Measurements from ENCODE around the gene ADAM29.
"Not testable (repeated sequence)": the region's sequence is repeated elsewhere in the genome, so short reads cannot be mapped to it uniquely, and the experiment has no call there.

ADAM29 gene

DNA sequence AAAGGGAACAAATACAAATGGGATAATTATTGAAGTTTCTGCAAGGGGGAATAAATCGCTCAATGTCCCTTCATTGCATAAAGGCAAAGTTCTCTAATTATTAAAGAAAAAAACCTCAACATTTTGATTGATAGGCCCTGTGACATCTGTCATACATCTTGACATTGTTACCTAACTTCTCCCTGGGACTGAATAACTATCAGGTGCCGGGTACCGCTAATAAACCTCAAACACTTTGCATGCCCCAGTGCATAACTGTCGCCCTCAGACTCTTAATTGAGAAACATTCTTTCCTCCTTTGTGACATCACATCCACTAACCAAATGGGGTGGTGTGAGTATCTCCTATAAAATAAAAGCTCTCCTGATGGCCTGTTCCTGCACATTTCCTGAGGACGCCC lies at the start of gene ADAM29:
ADAM29 (plus strand) TSS at position 301 of the 400 bp plus-strand sequence. CDS start 57,168 bp downstream, outside the sequence.
- DNase-seq: no peak

DNA sequence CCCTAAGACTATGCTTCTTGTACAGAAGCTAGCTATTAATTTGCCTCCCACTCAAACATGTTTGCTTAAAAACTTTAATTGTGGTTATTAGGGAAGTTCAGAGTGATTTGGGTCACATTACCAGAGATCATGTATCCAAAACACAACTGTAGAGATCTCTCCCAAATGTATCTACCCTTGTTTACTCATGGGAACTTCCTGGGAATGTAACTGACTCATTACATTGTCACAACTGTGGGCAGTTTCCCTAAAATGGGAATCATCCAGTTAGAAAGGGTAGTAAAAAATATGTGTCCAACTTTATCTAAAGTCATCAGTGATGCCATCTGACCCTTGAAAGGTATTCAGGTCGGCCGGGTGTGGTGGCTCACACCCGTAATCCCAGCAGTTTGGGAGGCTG lies 48.8 kb upstream of the ADAM29 start:
- no peak for DNase-seq

DNA sequence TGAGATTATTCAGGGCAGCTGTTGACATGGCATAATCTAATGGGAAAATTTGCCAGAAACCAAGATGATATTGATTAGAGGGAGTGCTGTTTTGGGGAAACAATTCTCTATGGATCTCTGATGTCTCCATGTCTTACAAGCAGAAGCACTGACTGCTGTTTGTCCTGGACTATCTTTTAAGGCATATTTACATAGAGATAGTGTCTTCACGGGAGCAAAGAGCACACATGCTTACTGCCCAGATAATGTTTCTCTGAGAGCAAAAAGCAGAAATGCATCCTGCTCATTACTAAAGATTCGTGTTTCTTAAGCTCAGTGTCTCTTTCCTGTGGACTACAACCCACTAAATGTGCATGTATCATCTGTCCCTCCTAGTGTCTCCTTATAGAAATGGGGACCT lies 47.8 kb upstream of the ADAM29 start:
- no peak for DNase-seq

DNA sequence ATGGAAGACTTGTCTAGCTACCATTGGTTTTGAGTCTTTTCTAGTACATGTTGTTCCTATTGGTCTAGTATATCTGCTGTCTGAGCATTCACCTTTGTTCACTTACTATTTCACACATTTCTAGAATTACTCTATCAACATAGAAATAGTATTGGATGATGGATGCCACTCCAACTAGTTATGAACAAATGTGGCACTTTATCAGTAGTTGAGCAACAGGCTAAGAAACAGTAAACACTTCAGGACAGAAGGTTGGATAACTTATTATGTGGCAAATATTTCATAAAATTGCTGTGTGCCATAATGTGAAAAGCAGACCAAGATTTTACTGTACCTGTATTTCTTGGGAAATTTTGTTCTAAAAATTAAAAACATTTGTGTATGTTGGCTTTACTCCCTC lies 46.8 kb upstream of the ADAM29 start:
- no peak for DNase-seq

DNA sequence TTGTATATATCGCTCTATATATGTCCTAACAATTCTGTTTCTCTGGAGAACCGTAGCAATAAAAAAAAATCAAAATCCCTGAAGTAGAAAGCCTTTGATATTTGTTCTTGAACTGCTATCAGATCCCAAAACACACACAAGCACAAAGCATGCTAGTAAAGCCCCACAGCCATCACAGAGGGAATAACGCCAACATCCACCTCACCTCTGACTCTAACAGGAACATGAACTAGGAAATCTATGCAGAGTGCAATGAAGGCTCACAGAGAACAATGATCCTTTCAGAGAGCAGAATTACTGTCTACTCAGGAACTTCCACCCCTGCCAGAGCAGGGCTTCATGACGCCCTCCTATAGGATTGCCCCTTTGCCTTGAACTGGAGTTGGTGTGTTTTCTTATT lies 45.0 kb upstream of the ADAM29 start:
- not testable (repeated sequence) for DNase-seq

DNA sequence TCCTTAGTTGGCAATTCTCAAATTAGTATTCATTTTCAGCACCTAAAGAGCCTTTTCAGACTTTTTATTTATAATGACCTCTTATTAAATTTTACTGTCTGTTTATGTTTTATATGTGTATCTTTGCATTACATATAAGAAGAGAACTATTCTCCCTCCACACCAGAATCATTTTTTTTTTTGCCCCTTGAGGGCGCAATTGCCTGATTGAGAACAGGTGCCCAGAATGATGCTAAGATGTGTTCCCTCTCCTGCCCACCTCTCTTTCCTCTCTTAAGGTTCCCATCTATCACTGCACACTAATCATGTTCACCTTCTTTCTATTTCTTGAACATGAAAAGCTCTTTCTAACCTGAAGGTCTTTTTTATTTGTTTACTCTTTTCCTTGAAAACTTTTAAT lies 44.2 kb upstream of the ADAM29 start:
- no peak for DNase-seq

DNA sequence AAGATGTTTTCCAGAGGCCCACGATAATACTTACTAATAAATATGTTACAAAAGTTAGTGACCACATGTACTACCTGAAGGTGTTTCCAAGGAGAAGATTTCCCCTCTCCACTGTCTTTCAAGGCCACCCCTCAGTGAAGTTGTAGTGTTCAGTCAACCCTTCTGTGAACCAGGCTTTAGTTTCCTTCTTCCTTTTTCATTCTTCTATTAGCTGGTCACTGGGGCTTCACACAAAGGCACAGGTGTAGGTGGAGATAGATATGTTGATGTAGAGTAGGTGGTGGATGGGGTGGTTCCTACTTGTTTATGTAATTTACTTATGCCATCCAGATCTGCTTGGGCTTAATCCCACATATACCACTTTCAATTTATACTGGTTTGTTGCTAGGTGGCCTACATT lies 43.3 kb upstream of the ADAM29 start:
- DNase-seq: no peak

DNA sequence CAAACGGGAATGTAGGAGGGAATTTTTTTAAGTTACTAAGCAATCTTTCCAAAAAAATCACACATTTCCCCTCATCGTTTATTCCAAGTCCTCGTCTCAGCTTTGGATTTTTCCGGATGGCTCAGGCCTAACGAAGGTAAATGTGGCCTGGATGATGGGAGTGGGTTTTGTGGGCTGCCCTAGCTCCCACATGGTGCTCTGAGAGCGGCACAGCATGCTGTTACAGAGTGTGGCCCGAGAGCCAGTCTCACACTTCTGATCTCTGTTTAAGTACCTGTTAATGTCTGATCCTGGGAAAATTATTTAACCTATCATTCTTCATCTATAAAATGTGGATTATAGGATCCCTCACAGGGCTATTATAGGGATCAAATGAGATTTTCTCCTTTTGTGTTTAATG lies 38.2 kb upstream of the ADAM29 start:
- no peak for DNase-seq

DNA sequence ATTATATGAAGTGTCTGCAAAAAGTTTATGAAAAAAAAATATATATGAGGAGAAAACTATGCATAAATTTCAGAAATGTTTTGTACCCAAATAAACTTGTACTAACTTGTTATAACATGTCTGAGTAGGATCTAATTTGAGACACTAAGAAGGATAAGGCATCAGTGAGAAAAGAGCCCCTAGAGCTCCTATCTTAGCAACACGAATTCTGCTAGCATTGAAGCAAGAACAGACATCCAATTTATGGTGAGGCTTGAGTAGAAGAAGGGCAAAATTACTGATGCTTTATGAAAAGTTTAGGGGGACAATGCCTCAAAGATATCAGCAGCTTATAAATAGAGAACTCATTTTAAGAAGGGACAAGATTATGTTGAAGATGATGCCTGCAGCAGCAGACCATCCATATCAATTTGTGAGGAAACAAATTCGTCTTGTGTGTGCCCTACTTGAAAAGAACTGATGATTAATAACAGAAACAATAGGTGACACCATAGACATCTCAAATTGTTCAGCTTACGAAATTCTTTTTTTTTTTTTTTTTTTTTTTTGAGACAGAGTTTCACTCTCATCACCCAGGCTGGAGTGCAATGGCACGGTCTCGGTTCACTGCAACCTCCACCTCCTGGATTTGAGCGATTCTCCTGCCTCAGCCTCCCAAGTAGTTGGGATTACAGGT lies 35.7 kb upstream of the ADAM29 start:
- no peak for DNase-seq

DNA sequence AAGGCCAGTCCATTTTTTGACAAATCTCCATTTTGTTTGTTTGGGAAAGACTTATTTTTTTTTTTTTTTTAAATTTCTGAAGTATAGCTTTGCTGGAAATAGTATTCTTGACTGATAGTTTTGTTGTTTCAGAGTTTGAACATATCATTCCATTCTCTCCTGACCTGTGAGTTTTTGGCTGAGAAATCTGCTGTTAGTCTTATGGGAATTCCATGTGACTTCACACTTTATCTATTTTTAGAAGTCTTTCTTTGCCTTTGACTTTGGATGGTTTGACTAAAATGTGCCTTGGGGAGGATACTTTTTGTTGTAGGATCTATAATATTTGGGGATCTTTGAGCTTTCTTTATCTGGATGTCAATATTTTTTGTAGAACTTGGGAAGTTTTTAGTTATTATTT lies 10.7 kb upstream of the ADAM29 start:
- no peak for DNase-seq

DNA sequence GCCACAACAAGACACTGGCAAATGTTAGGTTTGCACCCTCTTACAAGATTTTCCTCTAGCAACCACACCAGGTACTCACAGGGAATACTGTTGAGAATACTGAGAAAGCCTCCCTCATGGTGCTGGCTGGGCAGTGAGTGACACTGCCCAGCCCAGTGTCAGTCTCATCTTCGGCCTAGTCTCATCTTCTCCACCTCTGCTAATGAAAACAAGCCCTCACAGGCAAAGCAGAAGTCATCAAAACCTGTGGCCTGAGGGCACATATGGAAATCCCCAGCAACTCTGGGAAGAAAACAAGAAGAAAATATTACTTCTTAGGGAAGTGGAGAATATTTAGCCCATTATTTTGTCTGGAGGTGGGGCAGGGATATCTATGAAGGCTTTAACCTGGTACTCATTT lies 7.9 kb upstream of the ADAM29 start:
- no peak for DNase-seq

DNA sequence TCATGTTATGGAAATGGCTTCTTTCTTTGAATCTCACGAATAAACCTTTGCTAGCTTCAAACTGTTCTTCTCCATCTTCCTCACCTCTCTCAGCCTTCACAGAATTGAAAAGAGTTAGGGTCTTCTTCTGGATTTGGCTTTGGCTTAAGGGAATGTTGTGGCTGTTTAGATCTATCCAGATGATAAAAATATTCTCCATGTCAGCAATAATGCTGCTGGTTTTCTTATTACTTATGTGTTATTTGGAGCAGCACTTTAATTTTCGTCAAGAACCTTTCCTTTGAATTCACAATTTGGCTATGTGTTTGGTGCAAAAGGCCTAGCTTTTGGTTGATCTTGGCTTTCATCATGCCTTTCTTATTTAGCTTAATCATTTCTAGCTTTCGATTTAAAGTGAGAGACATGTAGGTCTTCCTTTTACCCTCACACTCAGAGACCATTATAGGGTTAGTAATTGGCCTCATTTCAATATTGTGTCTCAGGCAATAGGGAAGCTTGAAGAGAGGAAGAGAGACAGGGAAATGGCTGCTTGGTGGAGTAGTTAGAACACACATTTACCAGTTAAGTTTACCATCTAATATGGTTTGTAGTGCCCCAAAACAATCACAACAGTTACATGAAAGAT lies 5.1 kb upstream of the ADAM29 start:
- DNase-seq: no peak

DNA sequence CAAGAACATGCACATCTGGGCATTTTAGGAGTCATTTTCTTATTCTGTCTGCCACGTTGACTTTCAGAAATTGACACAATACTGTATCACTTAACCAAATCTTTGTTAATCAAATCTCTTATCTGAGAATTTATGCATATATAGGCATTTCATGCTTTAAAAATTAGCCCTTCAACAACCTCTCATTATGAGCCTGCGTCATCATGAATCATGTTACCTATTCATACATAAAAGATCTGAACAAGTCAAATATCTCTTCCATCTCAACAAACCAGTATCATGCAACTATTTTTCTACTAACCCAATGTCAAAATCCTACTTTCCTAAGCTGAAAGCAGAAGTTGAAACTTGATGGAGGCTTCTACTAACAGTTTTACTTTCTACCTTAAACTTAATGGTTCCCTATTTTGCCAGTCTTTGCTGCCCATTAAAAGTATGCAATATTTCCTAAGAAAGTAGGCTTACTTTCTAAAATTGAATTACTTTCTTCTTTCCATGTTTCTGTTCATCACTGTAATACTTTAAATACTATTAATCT lies 1.8 kb downstream of the ADAM29 start:
- DNase-seq: no peak

DNA sequence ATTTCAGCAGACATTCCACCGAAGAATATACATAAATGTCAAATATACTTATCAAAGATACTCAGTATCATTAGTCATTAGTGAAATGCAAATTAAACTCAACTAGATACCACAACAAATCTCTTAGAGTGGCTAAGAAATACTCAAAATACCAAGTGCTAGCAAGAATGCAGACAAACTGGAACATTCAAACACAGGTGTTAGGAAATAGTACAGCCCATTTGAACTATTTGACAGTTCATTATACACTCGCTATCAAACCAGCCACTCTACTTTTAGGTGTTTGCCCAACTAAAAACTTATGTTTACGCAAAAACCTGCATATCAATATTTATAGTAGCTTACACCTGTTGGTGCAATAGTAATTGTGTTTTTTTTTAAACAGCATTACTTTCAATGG lies 8.8 kb downstream of the ADAM29 start:
- DNase-seq: no peak

DNA sequence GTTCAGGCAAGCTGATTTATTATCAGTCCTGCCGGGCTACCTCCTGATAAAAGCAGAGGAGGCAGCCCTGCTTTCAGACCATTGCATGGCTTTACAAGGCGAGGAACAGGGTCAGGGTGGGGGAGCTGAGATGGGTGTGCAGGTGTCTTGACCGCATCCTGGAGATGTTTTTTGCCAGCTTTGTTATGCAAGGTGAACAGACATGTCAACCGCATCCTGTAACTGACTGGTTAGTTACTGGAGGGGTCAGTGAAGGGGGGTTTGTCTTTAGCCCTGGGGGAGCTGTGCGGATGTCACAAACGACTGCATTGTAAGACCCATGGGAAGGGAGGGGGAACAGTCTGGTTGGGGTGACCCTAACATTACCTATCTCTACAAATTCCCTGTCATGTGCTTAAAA lies 10.0 kb downstream of the ADAM29 start:
- DNase-seq: no peak

DNA sequence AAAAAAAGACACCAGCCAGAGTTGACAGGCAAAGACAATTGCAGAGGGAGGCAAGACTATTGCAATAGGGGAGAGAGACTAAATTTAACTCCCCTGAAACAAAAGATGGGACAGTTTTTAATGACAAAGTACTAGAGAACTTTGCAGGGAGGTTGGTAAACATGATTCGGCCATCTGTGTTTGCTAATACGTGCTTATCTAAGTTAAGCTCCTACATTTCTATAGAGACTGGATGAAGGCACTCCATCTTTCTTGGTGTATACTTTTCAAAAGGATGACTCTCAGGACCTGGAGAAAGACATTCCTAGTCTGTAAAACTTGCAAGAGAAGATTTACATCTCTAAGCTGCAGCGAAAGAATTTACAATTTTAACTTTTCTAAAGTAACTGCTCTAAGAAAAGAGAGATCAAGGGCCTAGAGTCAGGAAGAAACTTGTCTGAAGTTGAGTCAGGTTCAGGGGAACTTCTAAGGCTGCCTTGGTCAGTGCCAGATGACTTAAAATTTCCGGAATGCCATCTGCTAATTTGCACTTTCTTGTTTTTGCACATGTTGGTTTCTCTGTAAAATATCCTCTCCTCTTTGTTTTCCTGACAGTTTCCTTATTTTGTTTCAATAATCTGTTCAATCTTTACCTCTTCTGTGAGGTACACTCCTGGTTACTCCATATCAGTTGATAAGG lies 10.6 kb downstream of the ADAM29 start:
- DNase-seq: no peak

DNA sequence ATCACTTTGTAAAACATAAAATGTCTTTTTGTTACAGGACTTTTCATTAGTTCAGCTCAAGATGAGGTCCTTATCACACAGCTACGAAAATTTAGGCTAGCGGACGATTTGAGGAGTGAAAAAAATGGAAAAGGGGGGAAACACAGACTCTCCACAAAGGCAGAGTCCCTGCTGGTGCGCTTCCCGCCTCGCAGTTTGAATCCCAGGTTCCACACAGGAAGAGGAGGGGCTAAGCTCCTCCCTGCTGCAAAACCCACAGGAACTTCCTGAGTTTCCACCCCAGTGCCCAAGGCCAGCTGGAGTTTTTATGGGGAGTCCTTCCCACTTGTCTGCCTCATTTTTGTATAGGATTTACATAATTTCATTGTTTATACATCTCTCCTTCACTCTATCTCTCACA lies 11.2 kb downstream of the ADAM29 start:
- DNase-seq: no peak

DNA sequence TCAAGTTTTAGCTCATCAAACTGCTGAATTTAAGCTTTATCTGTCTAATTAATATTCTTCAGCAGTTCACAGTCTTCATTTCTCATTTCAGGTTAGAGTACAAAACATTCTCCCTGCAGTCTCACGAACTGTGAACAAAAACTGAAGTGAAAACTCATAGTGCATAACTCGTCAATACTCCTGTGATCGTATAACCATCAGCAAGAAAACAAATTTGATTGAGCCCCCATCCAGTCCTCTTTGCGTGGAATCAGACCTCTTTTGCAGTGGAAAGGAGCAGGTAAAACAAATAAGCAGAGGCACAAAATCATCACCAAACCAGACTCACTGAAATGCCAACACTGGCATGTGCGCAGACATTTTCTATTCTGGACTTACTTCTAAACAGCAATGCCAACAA lies 12.7 kb downstream of the ADAM29 start:
- no peak for DNase-seq

DNA sequence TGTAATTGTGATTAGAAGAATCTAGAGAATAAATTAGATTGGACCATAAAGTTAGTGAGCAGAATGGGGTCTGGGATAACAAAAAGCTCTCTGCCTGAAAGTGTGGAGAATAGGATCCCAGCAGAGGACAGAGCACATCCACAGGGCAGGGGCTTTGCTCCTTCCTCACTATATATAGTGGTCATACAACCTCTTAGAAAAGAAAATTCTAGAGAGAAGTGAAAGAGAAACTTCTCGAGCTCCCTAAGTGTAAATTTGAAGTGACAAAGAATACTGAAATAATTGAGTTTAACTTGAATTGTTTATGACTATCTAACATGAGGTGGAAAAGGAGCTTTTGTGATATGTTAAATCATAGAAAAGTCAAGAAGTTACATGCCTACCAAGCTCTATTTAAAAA lies 14.9 kb downstream of the ADAM29 start:
- DNase-seq: no peak

DNA sequence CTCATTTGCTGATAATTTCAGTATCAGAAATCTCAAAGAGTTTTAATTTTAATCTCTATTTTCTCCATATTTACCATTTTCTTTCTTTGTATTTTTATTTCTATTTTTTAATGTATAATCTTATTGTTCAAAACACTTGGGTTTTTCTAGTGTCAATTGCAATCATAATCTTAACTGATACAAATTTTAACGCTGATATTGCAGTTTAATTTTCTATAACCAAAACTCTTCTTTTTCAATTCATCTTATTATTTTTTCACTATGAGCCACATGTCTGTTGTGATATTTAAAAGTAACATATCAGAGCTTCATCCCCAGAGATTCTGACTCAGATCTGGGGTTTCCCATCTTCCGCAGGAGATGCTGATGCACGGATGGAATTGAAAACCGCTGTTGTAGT lies 16.2 kb downstream of the ADAM29 start:
- DNase-seq: no peak

DNA sequence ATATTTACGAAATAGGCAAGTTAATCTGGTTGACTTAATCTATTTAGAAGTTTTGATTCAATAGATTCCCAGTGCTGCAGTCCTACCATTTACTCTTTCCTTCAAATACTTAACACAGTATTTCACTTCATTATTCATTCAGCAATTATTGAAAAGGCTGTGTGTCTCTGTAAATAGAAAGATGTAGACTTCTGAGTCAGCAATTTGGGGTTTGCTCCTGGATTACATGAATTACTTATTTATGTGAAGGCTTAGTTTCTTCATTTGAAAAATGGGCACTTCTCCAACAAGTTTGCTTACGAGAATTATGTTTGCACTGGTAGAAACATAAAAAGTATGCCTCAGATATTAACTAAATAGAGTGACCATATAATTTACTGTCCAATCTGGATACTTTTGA lies 17.4 kb downstream of the ADAM29 start:
- no peak for DNase-seq

DNA sequence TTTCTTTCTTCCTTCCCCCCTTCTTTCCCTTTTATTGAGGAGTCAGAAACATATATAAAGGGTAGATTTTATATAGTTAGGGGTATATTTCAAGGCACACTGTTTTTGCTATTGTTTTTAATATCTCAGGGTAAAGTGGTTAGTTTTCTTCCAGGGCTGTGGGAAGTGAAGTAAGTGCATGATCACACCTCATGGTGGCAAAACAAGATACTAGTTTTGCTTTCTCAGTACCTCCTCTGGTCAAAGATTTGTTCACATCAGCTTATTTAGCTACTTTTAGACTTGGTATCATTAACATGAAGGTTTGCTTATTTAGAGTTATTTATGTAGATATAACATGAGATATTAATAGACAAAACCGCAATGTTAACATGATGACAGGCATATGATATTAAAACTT lies 21.8 kb downstream of the ADAM29 start:
- DNase-seq: no peak

DNA sequence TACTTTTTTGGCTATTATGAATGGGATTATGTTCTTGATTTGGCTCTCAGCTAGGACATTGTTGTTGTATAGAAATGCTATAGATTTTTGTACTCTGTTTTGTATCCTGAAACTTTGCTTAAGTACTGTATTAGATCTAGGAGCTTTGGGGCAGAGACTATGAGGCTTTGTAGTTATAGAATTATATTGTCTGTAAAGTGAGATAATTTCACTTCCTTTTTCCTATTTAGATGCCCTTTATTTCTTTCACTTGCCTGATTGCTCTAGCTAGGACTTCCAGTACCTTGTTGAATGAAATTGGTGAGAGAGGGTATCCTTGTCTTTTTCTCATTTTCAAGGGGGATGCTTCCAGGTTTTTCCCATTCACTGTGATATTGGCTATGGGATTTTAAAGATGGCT lies 28.1 kb downstream of the ADAM29 start:
- no peak for DNase-seq

DNA sequence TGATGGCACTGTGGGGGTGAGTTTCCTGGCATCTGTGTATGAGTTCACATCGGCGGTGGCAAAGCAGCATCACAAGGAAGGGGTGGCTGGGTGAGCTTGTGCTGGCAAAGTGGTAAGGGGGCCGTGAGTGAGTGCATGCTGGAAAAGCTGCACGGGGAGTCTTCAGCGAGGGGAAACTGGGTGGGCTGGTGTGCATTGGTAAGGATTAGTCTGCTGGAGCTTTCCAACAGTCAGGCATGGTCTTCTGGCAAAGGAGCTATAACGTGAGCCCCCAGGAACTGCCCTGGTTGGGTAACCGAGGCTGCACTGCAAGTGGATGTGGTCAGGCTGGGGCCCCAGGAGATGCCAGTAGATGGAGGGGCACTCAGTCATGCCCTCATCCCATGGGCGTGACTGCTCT lies 30.7 kb downstream of the ADAM29 start:
- no peak for DNase-seq

Measured in activated T-cell treated with anti-CD3 and anti-CD28 coated beads, Interleukin-2, amount 50 U/mL, for 48 hours (primary cell).